SIG-M5 treated with dmso at 0.1 percent for 504 hours (cell line): Measurements from ENCODE around the gene LPP.

Experiments
- DNase-seq: peaks from one replicate; lab custom pipeline; 2025; ENCODE audit not compliant: unreplicated experiment; lab: John Stamatoyannopoulos, UW

LPP gene

GRCh38 chr3:188721312-188721711 is 567.4 kb downstream of the LPP start:
- DNase-seq: no peak

GRCh38 chr3:188721990-188722389 is 568.0 kb downstream of the LPP start:
- no peak for DNase-seq

- no peak for DNase-seq
These were observed 569.0 kb downstream of the LPP start for GRCh38 chr3:188722963-188723362.

GRCh38 chr3:188727052-188727451 is 573.1 kb downstream of the LPP start:
- no peak for DNase-seq

- no peak for DNase-seq
These were observed 574.5 kb downstream of the LPP start for GRCh38 chr3:188728371-188728896.

- DNase-seq: no peak
These were observed 575.5 kb downstream of the LPP start for GRCh38 chr3:188729422-188729821.

GRCh38 chr3:188734395-188734794 is 580.4 kb downstream of the LPP start:
- no peak for DNase-seq

- DNase-seq: no peak
These were observed 585.6 kb downstream of the LPP start for GRCh38 chr3:188739511-188739910.

GRCh38 chr3:188740010-188740409 is 586.1 kb downstream of the LPP start:
- DNase-seq: no peak

- no peak for DNase-seq
These were observed 589.0 kb downstream of the LPP start for GRCh38 chr3:188742755-188743550.

GRCh38 chr3:188744166-188744565 is 590.2 kb downstream of the LPP start:
- DNase-seq: no peak

GRCh38 chr3:188745031-188745430 is 591.1 kb downstream of the LPP start:
- DNase-seq: no peak

- DNase-seq: no peak
These were observed 592.4 kb downstream of the LPP start for GRCh38 chr3:188746291-188746783.

GRCh38 chr3:188747489-188747888 is 593.5 kb downstream of the LPP start:
- DNase-seq: no peak

GRCh38 chr3:188749010-188749617 is 595.2 kb downstream of the LPP start:
- peak; percentile 52 for DNase-seq

- no peak for DNase-seq
These were observed 595.9 kb downstream of the LPP start for GRCh38 chr3:188749830-188750229.

GRCh38 chr3:188750617-188751016 is 596.7 kb downstream of the LPP start:
- DNase-seq: no peak

- no peak for DNase-seq
These were observed 598.9 kb downstream of the LPP start for GRCh38 chr3:188752850-188753249.

GRCh38 chr3:188754267-188754666 is 600.3 kb downstream of the LPP start:
- no peak for DNase-seq

- DNase-seq: no peak
These were observed 602.3 kb downstream of the LPP start for GRCh38 chr3:188756241-188756640.

- peak; percentile 5 for DNase-seq
These were observed 605.5 kb downstream of the LPP start for GRCh38 chr3:188759336-188760005.

- no peak for DNase-seq
These were observed 606.5 kb downstream of the LPP start for GRCh38 chr3:188760408-188760807.
